HG02642 (cell line): ENCODE measurements around the gene FAM131C.
"Not testable (repeated sequence)": the region's sequence is repeated elsewhere in the genome, so short reads cannot be mapped to it uniquely, and the experiment has no call there.

Experiments used
- ATAC-seq: cut with Tn5 transposase; IDR thresholded peaks from one replicate; pipeline ENCODE4 v1.9.1; 2021; ENCODE audit warnings: mild to moderate bottlenecking; ENCODE audit not compliant: unreplicated experiment, poor library complexity

FAM131C gene

GRCh38 chr1:16107039-16107438 lies 33.6 kb upstream of the FAM131C start:
- ATAC-seq, result not testable (repeated sequence)

- no peak for ATAC-seq
These were observed 28.2 kb upstream of the FAM131C start for GRCh38 chr1:16101623-16102022.

- ATAC-seq, result no peak
These were observed 26.0 kb upstream of the FAM131C start for GRCh38 chr1:16099412-16099811.

GRCh38 chr1:16095447-16095846 lies 22.0 kb upstream of the FAM131C start:
- no peak for ATAC-seq

- ATAC-seq, result no peak
These were observed 21.2 kb upstream of the FAM131C start for GRCh38 chr1:16094453-16095158.

GRCh38 chr1:16093611-16094010 lies 20.2 kb upstream of the FAM131C start:
- ATAC-seq, result no peak

- no peak for ATAC-seq
These were observed 19.6 kb upstream of the FAM131C start for GRCh38 chr1:16092923-16093511.

GRCh38 chr1:16092097-16092922 lies 18.9 kb upstream of the FAM131C start:
- no peak for ATAC-seq

- no peak for ATAC-seq
These were observed 17.8 kb upstream of the FAM131C start for GRCh38 chr1:16091296-16091695.

- ATAC-seq, result no peak
These were observed 16.8 kb upstream of the FAM131C start for GRCh38 chr1:16090076-16090826.

GRCh38 chr1:16088996-16089395 lies 15.5 kb upstream of the FAM131C start:
- ATAC-seq, result no peak

GRCh38 chr1:16088351-16088911 lies 15.0 kb upstream of the FAM131C start:
- ATAC-seq, result no peak

- no peak for ATAC-seq
These were observed 14.3 kb upstream of the FAM131C start for GRCh38 chr1:16087733-16088132.

- ATAC-seq, result no peak
These were observed 12.1 kb upstream of the FAM131C start for GRCh38 chr1:16085522-16085921.

GRCh38 chr1:16083486-16083885 lies 10.0 kb upstream of the FAM131C start:
- ATAC-seq, result no peak

GRCh38 chr1:16082283-16083038 lies 9.0 kb upstream of the FAM131C start:
- ATAC-seq, result no peak

- ATAC-seq, result no peak
These were observed 8.2 kb upstream of the FAM131C start for GRCh38 chr1:16081636-16082035.

- no peak for ATAC-seq
These were observed 7.1 kb upstream of the FAM131C start for GRCh38 chr1:16080422-16081150.
